ENCODE data around the gene LRTM1.

Gene LRTM1

DNA sequence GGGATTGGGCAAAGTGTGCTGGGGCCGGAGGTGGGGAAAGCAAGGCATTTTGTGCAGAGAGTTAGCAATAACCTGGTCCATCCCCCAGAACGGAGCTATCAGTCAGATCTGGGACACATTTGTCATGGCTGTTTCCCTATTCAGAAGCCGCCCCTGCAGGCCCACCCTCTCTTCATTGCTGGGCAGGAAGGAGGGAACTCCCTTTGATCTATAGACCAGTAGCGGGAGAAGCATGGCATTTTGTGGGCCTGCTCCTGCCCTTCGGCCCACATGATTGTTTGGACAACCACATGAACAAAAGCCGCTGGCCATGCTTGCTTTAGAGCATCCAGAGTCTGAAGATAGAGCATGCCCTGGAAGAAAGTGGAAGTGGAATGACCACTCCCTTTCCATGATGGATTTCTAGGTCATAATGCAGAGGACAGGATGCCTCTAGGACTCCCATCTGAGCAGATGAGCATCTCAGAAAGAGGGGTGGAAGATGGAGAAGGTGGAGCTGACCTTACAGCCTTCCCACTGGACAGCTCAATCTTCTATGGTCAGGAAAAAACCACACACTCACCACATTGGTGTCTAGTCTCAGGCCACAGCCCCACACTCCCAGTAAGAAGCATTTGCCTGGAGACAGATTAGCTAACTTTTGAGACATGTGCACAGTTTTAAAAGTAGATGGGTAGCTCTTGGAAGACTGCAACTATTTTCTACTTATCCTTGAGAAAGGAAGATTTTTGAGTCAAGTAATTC is 11.9 kb upstream of the LRTM1 start:
- DNase-seq, result no peak

GRCh38 chr3:54936561-54936960 is 8.7 kb upstream of the LRTM1 start:
- no peak for DNase-seq

GRCh38 chr3:54935869-54936268 is 8.0 kb upstream of the LRTM1 start:
- no peak for DNase-seq

DNA sequence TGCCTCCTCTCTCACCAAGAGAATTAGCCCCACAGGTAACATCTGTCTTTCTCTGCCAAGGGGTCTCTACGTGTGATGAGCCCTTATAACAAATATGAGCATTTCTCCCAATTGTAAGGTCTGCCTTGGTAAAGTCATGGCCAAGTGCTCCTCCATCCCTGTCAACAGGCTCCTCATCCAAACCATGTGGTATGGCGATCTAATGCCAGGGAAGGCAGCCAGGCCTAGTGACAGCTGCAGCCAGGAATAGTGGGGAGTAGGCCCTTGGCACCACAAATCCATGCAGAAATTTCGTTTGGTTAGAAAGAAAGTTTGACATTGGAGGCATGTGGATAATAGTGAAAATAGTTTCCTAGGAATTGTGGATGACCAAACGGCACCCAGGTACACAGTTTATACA is 4.7 kb upstream of the LRTM1 start:
- DNase-seq, result no peak

GRCh38 chr3:54931182-54931581 is 3.3 kb upstream of the LRTM1 start:
- DNase-seq, result no peak

DNA sequence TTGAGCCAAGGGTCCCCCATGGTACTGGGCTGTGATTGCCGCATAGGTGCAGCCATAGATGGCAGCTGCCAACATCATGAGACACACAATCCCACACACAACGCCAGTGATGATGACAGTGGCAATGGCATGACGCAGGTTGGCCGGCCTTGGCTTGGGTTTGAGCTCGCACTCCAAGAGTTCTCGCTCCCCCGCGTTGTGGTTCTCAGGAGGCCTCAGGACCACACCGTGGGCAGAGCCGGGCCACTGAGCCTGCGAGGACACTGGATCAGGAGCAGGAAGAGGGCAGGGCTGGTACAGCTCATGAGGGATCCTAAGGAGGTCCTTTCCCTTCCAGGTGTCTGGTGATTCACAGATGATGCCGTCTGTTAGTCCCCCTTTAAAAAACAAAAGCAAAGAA is 9.3 kb downstream of the LRTM1 start:
- DNase-seq, result no peak

DNA sequence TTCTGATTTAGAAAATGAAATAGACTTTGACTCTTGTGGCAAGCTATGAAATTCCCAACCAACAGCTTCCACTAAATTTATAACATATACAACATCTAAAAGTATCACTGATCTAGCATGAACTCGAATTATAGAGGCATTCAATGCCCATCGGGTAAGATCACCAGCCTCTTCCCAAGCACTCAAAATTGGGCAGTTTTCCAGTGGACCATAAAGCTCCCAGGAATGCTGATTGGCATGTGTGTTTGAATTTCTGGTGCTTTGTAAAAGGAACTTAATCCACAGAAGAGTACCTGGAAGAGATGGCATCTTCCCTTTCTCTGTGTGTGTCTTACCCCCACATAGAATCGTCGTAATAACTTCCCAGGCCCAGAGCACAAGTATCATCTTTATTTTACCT is 10.0 kb downstream of the LRTM1 start:
- DNase-seq, result no peak

- DNase-seq, result no peak
Observed at GRCh38 chr3:54917174-54917573, 10.7 kb downstream of the LRTM1 start.

DNA sequence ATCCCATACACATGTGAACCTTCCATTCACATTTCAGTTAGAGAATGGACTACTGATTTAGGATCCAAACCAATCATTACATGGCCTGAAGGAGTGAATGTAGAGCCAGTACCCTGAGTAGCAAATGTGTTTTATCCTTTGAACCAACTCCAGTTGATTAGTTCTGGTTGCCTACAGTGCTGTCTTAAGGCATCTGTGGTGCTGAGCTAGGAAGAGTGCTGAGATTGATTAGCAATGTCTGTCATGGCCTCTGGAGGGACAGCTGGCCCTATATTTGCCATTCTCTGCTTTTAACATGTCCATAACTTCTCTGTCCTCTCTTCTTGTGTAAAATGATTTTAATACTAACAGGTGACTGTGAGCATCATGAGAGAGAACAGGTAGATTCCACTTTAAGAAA is 11.1 kb downstream of the LRTM1 start:
- no peak for DNase-seq

DNA sequence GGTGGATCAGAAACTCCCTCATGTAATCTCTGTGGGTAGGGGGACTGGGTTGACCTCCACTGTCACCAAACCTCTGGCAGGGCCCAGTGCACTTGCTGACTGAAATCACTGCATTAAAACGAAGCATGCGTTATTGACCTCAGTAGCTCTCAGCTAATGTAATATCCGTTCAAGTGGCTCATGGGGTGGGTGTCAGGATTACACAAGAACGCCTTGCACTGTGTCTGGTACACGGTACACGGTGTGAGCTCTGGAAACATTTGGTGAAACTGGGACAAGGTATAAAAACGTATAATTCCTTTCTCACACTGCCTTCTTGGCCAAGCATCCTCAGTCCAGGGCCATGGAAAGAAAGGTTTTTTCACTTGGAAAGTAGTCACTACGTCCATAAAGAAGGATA is 11.9 kb downstream of the LRTM1 start:
- DNase-seq, result no peak

GRCh38 chr3:54915181-54915580 is 12.7 kb downstream of the LRTM1 start:
- no peak for DNase-seq

- DNase-seq, result no peak
Observed at GRCh38 chr3:54914180-54914579, 13.7 kb downstream of the LRTM1 start.

DNA sequence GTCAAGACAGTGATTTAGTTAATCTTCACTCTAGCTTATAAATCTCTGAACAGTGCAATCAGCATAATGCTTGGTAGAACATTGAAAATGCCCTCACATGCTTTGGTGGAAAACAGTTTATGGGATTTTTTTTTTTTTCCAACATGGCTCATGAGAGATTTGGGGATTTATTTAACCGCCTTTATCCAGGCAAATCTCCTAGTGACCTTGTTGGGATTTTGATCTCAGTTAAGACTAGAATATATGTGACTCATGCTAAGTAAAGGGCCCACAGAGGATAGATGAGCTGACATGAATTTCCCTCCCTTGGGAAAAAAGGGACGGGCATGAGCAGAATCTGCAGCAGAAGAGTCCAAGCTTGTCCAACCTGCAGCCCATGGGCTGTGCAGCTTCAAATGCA is 18.7 kb downstream of the LRTM1 start:
- DNase-seq, result no peak

DNA sequence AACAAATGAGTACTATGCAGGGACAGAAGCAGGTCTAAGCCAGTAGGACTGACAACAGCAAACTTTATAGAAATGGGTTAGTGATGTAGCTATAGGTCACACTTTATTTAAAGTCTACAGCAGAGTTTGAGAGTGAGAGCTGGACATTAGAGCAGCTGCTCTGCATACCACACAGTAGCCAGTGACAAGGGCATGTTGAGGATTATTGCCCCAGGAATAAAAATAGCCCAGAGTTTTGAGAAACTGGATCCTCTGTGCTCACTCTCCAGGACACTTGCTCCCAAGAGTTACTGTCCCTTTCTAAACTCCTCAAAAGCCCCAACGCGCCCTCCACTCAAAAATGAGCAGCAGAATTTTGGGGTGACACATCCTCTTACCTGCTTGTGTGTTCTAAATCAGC is 21.1 kb downstream of the LRTM1 start:
- no peak for DNase-seq

- DNase-seq, result no peak
Observed at GRCh38 chr3:54905920-54906319, 21.9 kb downstream of the LRTM1 start.

- DNase-seq, result no peak
Observed at GRCh38 chr3:54905261-54905888, 22.5 kb downstream of the LRTM1 start.

- DNase-seq, result no peak
Observed at GRCh38 chr3:54901906-54902685, 25.8 kb downstream of the LRTM1 start.

GRCh38 chr3:54900838-54901591 is 26.8 kb downstream of the LRTM1 start:
- DNase-seq, result no peak

- DNase-seq, result no peak
Observed at GRCh38 chr3:54899273-54899672, 28.6 kb downstream of the LRTM1 start.

DNA sequence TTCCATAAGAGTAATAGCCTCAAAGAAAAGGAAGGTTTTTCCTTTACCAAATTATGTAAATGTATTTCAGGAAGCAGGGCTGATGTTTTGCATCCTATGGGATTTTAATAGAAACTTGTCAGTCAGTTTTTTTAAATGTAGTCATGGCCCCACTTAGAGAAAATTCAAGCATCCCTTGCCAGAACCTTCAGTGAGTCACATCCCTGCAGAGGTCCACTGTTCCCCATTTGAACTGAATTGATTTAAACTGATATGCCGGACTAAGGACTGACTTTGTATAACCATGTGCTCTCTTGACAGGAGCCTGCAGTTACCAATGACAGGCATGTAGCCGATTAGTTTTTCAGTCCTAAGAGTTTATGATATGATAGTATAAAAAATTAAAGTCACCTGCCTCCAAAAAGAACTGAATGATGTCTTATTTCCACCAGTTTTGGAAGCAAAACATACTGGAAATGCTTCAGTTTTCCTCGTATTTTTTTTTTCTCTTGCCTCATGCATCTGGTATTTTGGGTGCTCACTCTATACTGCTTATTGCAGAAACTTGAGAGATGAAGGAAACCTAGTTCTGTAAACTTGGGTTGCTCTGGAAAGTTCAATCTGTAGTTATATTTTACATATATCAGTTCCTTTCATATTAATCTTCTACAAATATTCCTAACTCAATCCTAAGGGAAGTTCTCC is 30.7 kb downstream of the LRTM1 start:
- no peak for DNase-seq

GRCh38 chr3:54895613-54896012 is 32.2 kb downstream of the LRTM1 start:
- DNase-seq, result no peak

DNA sequence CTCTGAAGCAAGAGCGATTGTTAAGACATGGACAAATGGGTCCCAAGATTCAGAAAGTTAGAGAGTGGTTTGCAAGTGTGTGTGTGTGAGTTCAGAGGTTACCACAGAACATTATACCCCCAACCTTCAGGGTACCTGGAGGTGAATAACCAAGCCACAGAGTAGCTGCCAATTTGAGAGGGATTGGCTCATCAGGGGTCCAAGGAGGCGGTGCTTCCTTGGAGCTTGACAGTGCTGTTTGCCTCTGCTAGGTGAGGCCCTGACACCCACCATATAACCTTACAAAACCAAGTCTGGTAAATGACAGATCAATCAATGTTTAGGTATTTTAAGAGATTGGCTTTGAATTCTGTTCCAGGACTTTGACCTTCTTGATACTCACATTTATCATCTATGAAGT is 35.7 kb downstream of the LRTM1 start:
- DNase-seq, result no peak

GRCh38 chr3:54891540-54891897 is 36.3 kb downstream of the LRTM1 start:
- no peak for DNase-seq
